ENCODE measurements around the gene AKT2.
A peak's percentile ranks its signal among the peaks of the same experiment; 100 is the strongest.
"Not testable (repeated sequence)": the region's sequence is repeated elsewhere in the genome, so short reads cannot be mapped to it uniquely, and the experiment has no call there.

Gene AKT2

DNA sequence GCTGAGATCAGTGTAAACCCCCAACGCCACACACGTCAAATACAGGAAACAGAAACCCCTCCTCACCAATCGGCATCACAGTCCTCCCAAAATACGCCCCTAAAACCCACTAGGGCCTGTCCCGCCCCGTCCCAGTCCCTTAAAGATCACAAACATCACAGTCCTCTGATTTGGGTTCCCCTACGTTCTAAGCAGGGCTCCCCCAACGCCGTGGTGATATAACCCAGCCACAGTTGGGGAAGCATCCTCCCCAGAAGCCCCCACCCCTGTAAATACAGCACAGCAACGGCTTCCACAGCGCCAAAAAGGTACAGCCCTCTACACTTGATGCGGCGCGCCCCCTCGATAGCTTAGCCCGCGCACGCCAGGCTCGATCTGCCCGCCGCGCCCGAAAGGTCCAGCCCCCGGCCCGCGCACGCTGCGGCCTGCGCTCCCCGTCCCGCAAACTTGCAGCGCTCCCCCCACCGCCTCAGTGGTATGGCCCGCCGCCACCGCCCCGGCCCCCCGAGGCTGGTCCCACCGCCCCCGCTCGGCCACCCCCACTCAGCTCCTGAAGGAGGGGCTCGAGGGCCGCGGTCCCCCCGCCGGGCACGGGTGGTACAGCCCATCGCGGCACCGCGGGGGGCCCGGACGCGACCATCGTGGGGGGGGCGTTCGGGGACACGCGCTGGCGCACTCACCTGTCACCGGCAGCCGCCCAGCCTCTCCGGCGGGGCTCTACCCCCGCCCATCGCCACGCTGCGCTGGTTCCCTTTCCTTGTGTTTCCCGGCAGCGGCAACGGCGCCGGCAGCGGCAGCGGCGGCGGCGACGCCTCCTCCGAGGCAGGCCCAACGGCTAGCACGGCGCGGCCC is at the start of gene AKT2:
TSS of gene AKT2 (minus strand) at position 845 of the 852 bp plus-strand sequence. CDS start 20,078 bp downstream, outside the sequence.
- Histone ChIP-seq H3K4me3 (peak within 1 kb of the TSS; percentile 99), H3K27ac (peak within 1 kb of the TSS; percentile 90 to 97)
- TF ChIP-seq, protein P1, sequence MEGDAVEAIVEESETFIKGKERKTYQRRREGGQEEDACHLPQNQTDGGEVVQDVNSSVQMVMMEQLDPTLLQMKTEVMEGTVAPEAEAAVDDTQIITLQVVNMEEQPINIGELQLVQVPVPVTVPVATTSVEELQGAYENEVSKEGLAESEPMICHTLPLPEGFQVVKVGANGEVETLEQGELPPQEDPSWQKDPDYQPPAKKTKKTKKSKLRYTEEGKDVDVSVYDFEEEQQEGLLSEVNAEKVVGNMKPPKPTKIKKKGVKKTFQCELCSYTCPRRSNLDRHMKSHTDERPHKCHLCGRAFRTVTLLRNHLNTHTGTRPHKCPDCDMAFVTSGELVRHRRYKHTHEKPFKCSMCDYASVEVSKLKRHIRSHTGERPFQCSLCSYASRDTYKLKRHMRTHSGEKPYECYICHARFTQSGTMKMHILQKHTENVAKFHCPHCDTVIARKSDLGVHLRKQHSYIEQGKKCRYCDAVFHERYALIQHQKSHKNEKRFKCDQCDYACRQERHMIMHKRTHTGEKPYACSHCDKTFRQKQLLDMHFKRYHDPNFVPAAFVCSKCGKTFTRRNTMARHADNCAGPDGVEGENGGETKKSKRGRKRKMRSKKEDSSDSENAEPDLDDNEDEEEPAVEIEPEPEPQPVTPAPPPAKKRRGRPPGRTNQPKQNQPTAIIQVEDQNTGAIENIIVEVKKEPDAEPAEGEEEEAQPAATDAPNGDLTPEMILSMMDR (IDR thresholded peaks at IDR 0.05): no peak
- DNase-seq (ENCODE audit: low spot score): no peak

DNA sequence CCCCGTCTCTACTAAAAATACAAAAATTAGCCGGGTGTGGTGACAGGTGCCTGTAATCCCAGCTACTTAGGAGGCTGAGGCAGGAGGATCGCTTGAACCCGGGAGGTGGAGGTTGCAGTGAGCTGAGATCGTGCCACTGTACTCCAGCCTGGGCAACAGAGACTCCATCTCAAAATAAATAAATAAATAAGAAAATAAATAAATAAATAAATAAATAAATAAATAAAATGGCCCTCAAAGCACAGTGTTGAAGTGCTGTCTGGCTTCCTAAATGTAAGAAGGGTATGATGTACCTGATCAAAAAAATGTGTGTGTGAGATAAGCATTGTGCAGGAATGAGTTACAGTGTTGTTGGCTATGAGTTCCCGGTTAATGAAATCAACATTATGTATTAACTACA is 47.9 kb upstream of the AKT2 start:
- not testable (repeated sequence) for H3K27ac ChIP-seq; DNase-seq (ENCODE audit: low spot score)

DNA sequence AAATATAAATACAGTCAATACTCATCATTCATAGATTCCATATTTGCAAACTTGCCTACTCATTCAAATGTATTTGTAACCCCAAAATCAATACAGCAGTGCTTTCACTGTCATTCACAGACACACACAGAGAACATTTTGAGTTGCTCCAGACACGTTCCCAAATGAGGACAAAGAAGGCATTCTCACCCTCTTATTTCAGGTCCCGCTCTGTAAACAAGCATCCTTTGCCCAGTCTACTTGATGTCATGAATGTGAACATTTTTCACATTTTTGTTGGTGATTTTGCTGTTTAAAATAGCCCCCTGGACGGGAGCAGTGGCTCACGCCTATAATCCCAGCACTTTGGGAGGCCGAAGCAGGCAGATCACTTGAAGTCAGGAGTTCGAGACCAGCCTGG is 47.5 kb upstream of the AKT2 start:
- TF ChIP-seq, protein P1 (IDR thresholded peaks at IDR 0.05): no peak

More for the DNA sequence above, 47.9 kb upstream of the AKT2 start:
- H3K4me3 ChIP-seq: not testable (repeated sequence)

DNA sequence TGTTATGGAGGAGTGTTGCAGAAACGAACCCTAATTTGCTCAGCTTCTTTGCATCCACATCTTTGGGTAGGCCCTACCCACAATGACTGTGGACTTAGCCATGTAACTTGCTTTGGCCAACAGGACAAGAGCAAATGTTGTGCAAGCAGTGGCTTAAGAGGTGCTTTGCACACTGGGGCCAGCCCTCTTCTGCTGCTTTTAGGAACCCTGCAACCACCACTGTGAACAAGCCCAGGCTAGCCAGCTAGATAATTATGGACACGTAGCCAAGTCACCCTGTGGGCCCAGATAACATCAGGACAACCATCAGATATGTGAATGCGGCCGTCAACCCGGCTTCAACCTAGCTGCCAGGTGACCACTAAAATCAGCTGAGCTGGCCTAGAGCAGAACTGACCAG is 45.9 kb upstream of the AKT2 start:
- no peak overlapping the region for H3K27ac ChIP-seq
- DNase-seq (ENCODE audit: low spot score): no peak
- TF ChIP-seq, protein P1 (IDR thresholded peaks at IDR 0.05): no peak
- H3K4me3 ChIP-seq: no peak overlapping the region

More for the DNA sequence above, 47.5 kb upstream of the AKT2 start:
- H3K27ac ChIP-seq: no peak overlapping the region
- H3K4me3 ChIP-seq: no peak overlapping the region
- DNase-seq (ENCODE audit: low spot score): no peak

DNA sequence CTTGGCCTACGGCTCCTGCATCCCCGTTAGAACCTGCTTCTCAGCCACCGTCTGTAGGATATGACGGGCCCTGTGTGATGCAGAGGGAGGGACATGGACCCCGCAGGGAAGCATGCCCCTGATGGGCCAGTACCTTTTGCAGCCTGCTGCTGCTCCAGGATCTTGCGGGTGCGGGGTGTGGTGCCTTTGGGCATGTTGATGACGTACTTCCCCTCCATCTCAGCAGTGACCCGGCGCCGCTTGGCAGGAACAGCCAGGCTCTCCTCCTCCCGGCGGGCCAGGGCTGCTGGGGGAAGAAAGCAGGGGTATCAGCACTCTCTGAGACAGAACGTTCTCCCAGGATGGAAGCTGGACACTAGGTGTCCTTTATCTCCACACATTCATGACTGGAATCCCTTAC is 41.1 kb upstream of the AKT2 start:
- H3K27ac ChIP-seq: no peak overlapping the region
- no peak for DNase-seq (ENCODE audit: low spot score)
- H3K4me3 ChIP-seq: no peak overlapping the region
- TF ChIP-seq, protein P1 (IDR thresholded peaks at IDR 0.05): no peak

DNA sequence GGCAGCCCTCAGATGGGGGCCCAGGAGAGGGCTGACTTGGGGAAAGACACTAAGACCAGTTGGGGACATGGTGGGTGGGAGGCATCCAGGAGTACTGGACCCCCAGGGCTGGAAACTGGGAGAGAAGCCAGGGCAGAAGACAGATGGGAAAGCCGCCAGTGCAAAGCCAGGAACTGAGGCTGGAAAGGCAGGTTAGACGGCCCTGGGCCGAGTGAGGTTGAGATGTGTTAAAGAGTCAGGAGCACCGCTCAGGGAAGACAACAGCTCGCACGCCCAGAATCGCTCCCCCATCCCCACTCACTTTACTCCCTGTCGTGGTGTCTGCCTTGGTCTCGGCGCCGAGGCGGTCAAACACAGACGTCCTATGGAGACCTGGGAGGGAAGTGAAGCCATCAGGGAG is 38.6 kb upstream of the AKT2 start:
- no peak for DNase-seq (ENCODE audit: low spot score)
- Histone ChIP-seq H3K4me3 (no peak overlapping the region), H3K27ac (no peak overlapping the region)
- TF ChIP-seq, protein P1 (IDR thresholded peaks at IDR 0.05): no peak

DNA sequence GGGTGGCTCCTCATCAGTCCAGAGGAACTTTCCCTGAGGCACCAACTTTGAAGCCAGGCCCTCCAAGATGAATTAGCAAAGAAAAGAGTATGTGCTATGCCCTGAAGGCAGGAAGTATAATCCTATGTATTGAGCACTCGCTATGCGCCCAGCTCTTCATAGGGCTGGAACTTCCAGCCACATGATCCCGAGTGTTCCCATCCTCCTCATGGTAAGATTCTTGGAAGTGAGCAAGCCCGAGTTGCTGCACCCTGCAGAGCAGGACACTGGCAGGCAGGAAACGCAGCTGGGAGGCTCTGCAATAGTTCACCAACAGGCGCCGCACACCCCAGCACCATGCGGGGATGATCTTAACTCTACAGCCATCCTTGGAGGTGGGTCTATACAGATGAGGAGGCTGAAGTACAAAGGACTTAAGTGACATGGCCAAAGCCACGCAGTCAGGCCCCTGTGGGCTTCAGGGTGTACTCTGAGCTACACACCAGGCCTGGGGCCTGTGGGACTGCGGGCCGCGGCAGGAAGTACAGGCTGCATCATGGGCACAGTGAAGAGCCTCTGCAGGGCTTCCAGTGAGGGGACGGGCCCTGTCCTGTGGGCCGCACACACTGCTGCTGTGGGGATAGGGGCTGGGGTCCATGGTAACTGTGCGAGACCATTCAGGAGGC is 37.9 kb upstream of the AKT2 start:
- DNase-seq (ENCODE audit: low spot score): no peak
- no peak overlapping the region for H3K4me3 ChIP-seq
- H3K27ac ChIP-seq: no peak overlapping the region
- TF ChIP-seq, protein P1 (IDR thresholded peaks at IDR 0.05): no peak

Data from coronary artery (tissue), 2 donors.